Panc1 (cell line): ENCODE results near the gene CTXND2. TPM values are rescaled to one million over a fixed set of nuclear protein-coding genes. Genes with fewer than 3 reads are reported as not detected.

Experiments
- ATAC-seq: fragments of 200-7000 bp; cut with Tn5 transposase; 2 replicates; pipeline ENCODE4 v1.9.1; 2020; ENCODE audit warnings: mild to moderate bottlenecking, moderate library complexity
- BruUV-seq: library from RNA; stranded (reverse); fragments of 400-500 nt; replicated peaks from 2 replicates; lab custom pipeline; 2021; lab: Mats Ljungman, UMichigan
- CTCF ChIA-PET: fragments of 300-600 bp; sonication (Branson Sonifier 250); formaldehyde crosslinking; loops from one replicate; lab custom pipeline; 2022; ENCODE audit warnings: antibody characterized with exemption; lab: Charles Lee
- POLR2A ChIA-PET: fragments of 300-600 bp; sonication (Branson Sonifier 250); formaldehyde crosslinking; loops from one replicate; lab custom pipeline; 2022; ENCODE audit warnings: antibody characterized with exemption; lab: Charles Lee
- DNase-seq: peaks from one replicate; pipeline ENCODE4 v3.0.0-alpha.2; 2010; ENCODE audit warnings: low read depth, low spot score
- H3K27ac ChIP-seq: 2 replicates; pipeline ENCODE4 v1.5.1; 2011; ENCODE audit warnings: mild to moderate bottlenecking, low read length, inconsistent platforms
- H3K27me3 ChIP-seq: fragments of 200-500 bp; sonication (Bioruptor generic); 2 replicates; pipeline ENCODE4 v1.6.0; 2014; ENCODE audit warnings: low read length, inconsistent platforms; ENCODE audit not compliant: control insufficient read depth, insufficient read depth
- H3K36me3 ChIP-seq: fragments of 200-500 bp; sonication (Bioruptor generic); 2 replicates; pipeline ENCODE4 v1.5.1; 2014; ENCODE audit warnings: inconsistent platforms, mild to moderate bottlenecking, low read length, moderate library complexity; ENCODE audit not compliant: control insufficient read depth, insufficient read depth
- H3K4me1 ChIP-seq: 2 replicates; pipeline ENCODE4 v1.5.1; 2011; ENCODE audit warnings: inconsistent platforms, mild to moderate bottlenecking, low read length, moderate library complexity; ENCODE audit not compliant: control insufficient read depth, insufficient read depth
- H3K4me3 ChIP-seq, 2 experiments: 2 replicates each; pipeline ENCODE4 v1.5.1; 2011 to 2012; ENCODE audit warnings: low read depth in 2 of 2, low read length in 2 of 2, mild to moderate bottlenecking in 2 of 2, inconsistent platforms in 1 of 2, moderate library complexity in 1 of 2
- H3K9me3 ChIP-seq: fragments of 200-500 bp; sonication (Bioruptor generic); 2 replicates; pipeline ENCODE4 v1.5.1; 2014; ENCODE audit warnings: low read depth, mild to moderate bottlenecking, inconsistent platforms, low read length, moderate library complexity; ENCODE audit not compliant: control insufficient read depth, insufficient read depth
- CTCF ChIP-seq: fragments of 450-650 bp; IDR thresholded peaks from 2 replicates; pipeline ENCODE4 v1.5.1; 2017; ENCODE audit warnings: mild to moderate bottlenecking
- POLR2AphosphoS5 ChIP-seq: IDR thresholded peaks from 2 replicates; pipeline ENCODE4 v1.6.1; 2012; ENCODE audit warnings: mild to moderate bottlenecking, low read depth, low read length, moderate library complexity
- REST ChIP-seq, 2 experiments: IDR thresholded peaks; 2 replicates each; pipeline ENCODE4 v1.6.1; 2011 to 2012; ENCODE audit warnings: low read depth in 2 of 2, control low read depth in 1 of 2, low read length in 1 of 2, mild to moderate bottlenecking in 1 of 2, moderate library complexity in 1 of 2; ENCODE audit not compliant: insufficient read depth in 1 of 2
- SIN3A ChIP-seq: IDR thresholded peaks from 2 replicates; pipeline ENCODE4 v1.6.1; 2012; ENCODE audit warnings: low read depth, mild to moderate bottlenecking, low read length, moderate library complexity, borderline replicate concordance; ENCODE audit not compliant: insufficient read depth
- TCF7L2 ChIP-seq: IDR thresholded peaks from 2 replicates; pipeline ENCODE4 v1.6.1; 2011; ENCODE audit warnings: mild to moderate bottlenecking, low read depth, low read length, inconsistent platforms
- in situ Hi-C: cut with HindIII; loops from 2 replicates; pipeline ENCODE4 v1.10.0; 2016; ENCODE audit warnings: low sequenced_read_pairs, low pct_unique_long_range_greater_than_20kb
- intact Hi-C: fragments of 100-400 bp; cut with micrococcal nuclease; formaldehyde crosslinking; loops from one replicate; pipeline ENCODE4 v1.10.0; 2022; ENCODE audit not compliant: unreplicated experiment
- total RNA-seq: library from RNA; stranded (reverse); gene quantifications from one replicate; pipeline ENCODE4 v1.2.1, GENCODE V29; 2021; ENCODE audit not compliant: unreplicated experiment

Gene CTXND2
- total RNA-seq, 1 experiment from 2014 or later, result not detected

GRCh38 chr1:150922519-150922975 lies 35.6 kb downstream of the CTXND2 start:
- Histone ChIP-seq H3K36me3 (no peaks in the 10 kb centered on the region; the same call in 1 of the 2 replicates), H3K4me3 (no peak overlapping the region), H3K27ac (no peak overlapping the region), H3K9me3 (no peaks in the 10 kb centered on the region), H3K4me1 (no peaks in the 10 kb centered on the region; the same call in 1 of the 2 replicates), H3K27me3 (no peaks in the 10 kb centered on the region)
- ChIA-PET CTCF (interaction anchor here (0.7 to 1.1 kb wide), 3 partner anchors 83 to 361 kb away, joined by 4 to 6 read pairs (median 4); partner anchors contain the start of gene ENSA), POLR2A (interaction anchor here (0.6 kb wide), 1 partner anchor 53 kb away, joined by 3 read pairs; no protein-coding TSS in a partner anchor)
- no TSS peak for BruUV-seq
- intact Hi-C loops (no loop called here), in situ Hi-C loops (no loop called here)
- ATAC-seq (peak; percentile 55), DNase-seq (peak; percentile 65)
- no peak for TF ChIP-seq SIN3A
- TF ChIP-seq CTCF, result peak; percentile 86

GRCh38 chr1:150925080-150925479 lies 38.1 kb downstream of the CTXND2 start:
- ATAC-seq, result no peak
- Histone ChIP-seq H3K9me3 (no peaks in the 10 kb centered on the region), H3K27me3 (no peaks in the 10 kb centered on the region), H3K36me3 (peaks cover 5% of the 10 kb centered on the region), H3K4me1 (no peaks in the 10 kb centered on the region; the same call in 1 of the 2 replicates), H3K4me3 (peak overlapping the region; percentile 66 to 96; a peak in 3 of 4 replicates), H3K27ac (no peak overlapping the region; the same call in 1 of the 2 replicates)
- POLR2A ChIA-PET, result interaction anchor here (0.6 kb wide), 1 partner anchor 346 kb away, joined by 3 read pairs; the partner anchor contains the start of gene MCL1
- intact Hi-C loops (no loop called here), in situ Hi-C loops (no loop called here)
- TF ChIP-seq CTCF (no peak), POLR2AphosphoS5 (no peak), SIN3A (no peak), TCF7L2 (no peak), REST (IDR thresholded peaks at IDR 0.05; ENCODE audit: insufficient read depth in 1 of 2, low read depth in 2 of 2, low read length in 1 of 2) (no peak)
- CTCF ChIA-PET, result no interaction called here
- no peak for DNase-seq
- BruUV-seq, result no TSS peak
